ENCODE measurements around the gene TCF7.

The TCF7 gene

GRCh38 chr5:134114886-134115805 is 665 bp downstream of the TCF7 start:
- no peak for DNase-seq

- DNase-seq: no peak
These were observed 1.3 kb downstream of the TCF7 start for GRCh38 chr5:134115806-134116175.

GRCh38 chr5:134116286-134116685 is 1.8 kb downstream of the TCF7 start:
- DNase-seq: no peak

GRCh38 chr5:134116789-134117761 is 2.6 kb downstream of the TCF7 start:
- DNase-seq: no peak

GRCh38 chr5:134118212-134118835 is 3.8 kb downstream of the TCF7 start:
- no peak for DNase-seq

GRCh38 chr5:134119720-134120119 is 5.2 kb downstream of the TCF7 start:
- DNase-seq: no peak

GRCh38 chr5:134120386-134121138 is 6.1 kb downstream of the TCF7 start:
- DNase-seq: no peak

GRCh38 chr5:134122530-134122929 is 8.0 kb downstream of the TCF7 start:
- DNase-seq: no peak

- no peak for DNase-seq
These were observed 8.9 kb downstream of the TCF7 start for GRCh38 chr5:134123360-134123759.

- DNase-seq: peak; percentile 80
These were observed 10.0 kb downstream of the TCF7 start for GRCh38 chr5:134124289-134125038.

GRCh38 chr5:134125039-134126015 is 10.8 kb downstream of the TCF7 start:
- DNase-seq: peak; percentile 88

- peak; percentile 57 for DNase-seq
These were observed 12.9 kb downstream of the TCF7 start for GRCh38 chr5:134127376-134127861.

GRCh38 chr5:134127988-134128647 is 13.6 kb downstream of the TCF7 start:
- no peak for DNase-seq

GRCh38 chr5:134128648-134128995 is 14.1 kb downstream of the TCF7 start:
- no peak for DNase-seq

- no peak for DNase-seq
These were observed 15.1 kb downstream of the TCF7 start for GRCh38 chr5:134129411-134130238.

- DNase-seq: no peak
These were observed 15.9 kb downstream of the TCF7 start for GRCh38 chr5:134130239-134130945.

GRCh38 chr5:134131165-134131564 is 16.7 kb downstream of the TCF7 start:
- DNase-seq: no peak
